Right lobe of liver (tissue), 4 donors: ENCODE measurements around the gene PDE7B.

ENCODE experiments used
- CTCF ChIP-seq, 4 donors: fragments of 200-600 bp in 3 of 4; fragments of 450-650 bp in 1 of 4; IDR thresholded peaks; one replicate each; pipeline versions ENCODE4 v1.5.1 to v1.8.0; 2016 to 2022; ENCODE audit warnings: antibody characterized with exemption in 4 of 4, mild to moderate bottlenecking in 2 of 4
- POLR2A ChIP-seq: fragments of 450-650 bp; IDR thresholded peaks from one replicate; pipeline ENCODE4 v1.6.1; 2017; ENCODE audit warnings: antibody characterized with exemption, mild to moderate bottlenecking
- donor health status: DM: no; HTN: no; CAD: no.
- donor health status: DM: no; HTN: no; CAD: no.
- donor health status: DM: no; HTN: yes; CAD: no.

DNA sequence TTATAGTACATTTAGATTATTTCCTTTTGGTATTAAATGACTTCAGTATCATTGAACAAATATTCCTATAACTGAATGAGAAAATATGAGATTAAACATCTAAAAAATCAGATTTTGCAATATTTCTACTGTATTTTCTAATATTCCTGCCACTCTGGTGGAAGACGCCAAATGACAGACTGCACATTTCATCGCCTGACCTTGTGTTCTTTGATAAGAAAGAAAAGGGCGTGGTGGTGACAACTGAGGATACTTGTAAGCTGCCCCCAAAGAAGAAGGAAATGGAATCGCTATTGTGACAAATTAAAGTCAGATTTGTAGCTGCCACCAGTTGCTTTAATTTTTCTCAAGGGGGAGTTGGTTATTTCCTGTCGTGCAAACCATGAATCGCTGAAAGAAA is 267.3 kb downstream of the PDE7B start:
- no peak for TF ChIP-seq CTCF (IDR thresholded peaks at IDR 0.05)
- TF ChIP-seq POLR2A = no peak
